ENCODE data around the gene RXRA. TPM values are rescaled to one million over a fixed set of nuclear protein-coding genes. Genes with fewer than 3 reads are reported as not detected.

Gene RXRA
- total and polyA plus RNA-seq, 2 of the 13 experiments (the other 11 are each of a cell fraction or from before 2014, with no cell fraction given): 18.9 to 29.2 TPM

DNA sequence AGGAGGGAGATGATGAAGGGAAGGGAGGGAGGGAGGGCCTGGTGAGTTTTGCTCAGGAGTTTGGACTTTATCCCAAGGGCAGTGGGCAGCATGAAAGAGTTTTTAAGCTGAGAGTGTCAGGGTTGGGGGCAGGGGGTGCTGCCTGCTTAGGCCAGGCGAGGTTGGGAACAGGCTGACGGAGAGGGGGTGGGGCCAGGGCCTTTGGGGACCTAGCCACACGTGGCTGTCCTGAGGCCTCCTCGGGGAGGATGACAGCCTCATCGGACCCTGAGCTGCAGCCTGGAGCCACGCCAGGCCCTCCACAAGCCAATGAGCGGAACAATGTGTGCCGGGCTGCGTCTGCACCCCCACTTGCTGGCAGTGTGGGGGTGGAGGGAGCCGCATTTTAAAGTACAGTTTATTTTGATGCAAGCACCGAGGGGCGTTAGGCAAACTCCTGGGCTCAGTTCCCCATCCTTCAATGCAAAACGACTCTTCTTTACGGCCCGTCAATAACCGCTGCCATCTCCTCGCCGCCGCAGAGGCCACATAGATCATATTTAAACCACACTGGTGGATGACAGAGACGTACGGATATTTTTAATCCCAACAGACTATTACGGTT lies 5.3 kb upstream of the RXRA start (continued):
- TF ChIP-seq TP53 (CRISPR knock-in tag; conservative IDR thresholded peaks at IDR 0.05): no peak
- TF ChIP-seq MED8 (CRISPR knock-in tag; IDR thresholded peaks at IDR 0.05; ENCODE audit: insufficient replicate concordance): no peak
- TF ChIP-seq ZNF7 (CRISPR knock-in tag; IDR thresholded peaks at IDR 0.05): no peak
- TF ChIP-seq ZNF703 (CRISPR knock-in tag; IDR thresholded peaks at IDR 0.05; ENCODE audit: borderline replicate concordance): no peak
- TF ChIP-seq NR2F2 (IDR thresholded peaks at IDR 0.05; ENCODE audit: borderline replicate concordance, low read depth): no peak
- no peak for TF ChIP-seq ZNF510 (CRISPR knock-in tag; IDR thresholded peaks at IDR 0.05; ENCODE audit: low read depth)
- TF ChIP-seq RBFOX2 (IDR thresholded peaks at IDR 0.05; ENCODE audit: low read depth, low read length): no peak
- TF ChIP-seq, protein P1, sequence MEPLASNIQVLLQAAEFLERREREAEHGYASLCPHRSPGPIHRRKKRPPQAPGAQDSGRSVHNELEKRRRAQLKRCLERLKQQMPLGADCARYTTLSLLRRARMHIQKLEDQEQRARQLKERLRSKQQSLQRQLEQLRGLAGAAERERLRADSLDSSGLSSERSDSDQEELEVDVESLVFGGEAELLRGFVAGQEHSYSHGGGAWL (CRISPR knock-in tag; IDR thresholded peaks at IDR 0.05): peak; percentile 49; the same call in 1 of the 2 replicates
- TF ChIP-seq, protein P2, sequence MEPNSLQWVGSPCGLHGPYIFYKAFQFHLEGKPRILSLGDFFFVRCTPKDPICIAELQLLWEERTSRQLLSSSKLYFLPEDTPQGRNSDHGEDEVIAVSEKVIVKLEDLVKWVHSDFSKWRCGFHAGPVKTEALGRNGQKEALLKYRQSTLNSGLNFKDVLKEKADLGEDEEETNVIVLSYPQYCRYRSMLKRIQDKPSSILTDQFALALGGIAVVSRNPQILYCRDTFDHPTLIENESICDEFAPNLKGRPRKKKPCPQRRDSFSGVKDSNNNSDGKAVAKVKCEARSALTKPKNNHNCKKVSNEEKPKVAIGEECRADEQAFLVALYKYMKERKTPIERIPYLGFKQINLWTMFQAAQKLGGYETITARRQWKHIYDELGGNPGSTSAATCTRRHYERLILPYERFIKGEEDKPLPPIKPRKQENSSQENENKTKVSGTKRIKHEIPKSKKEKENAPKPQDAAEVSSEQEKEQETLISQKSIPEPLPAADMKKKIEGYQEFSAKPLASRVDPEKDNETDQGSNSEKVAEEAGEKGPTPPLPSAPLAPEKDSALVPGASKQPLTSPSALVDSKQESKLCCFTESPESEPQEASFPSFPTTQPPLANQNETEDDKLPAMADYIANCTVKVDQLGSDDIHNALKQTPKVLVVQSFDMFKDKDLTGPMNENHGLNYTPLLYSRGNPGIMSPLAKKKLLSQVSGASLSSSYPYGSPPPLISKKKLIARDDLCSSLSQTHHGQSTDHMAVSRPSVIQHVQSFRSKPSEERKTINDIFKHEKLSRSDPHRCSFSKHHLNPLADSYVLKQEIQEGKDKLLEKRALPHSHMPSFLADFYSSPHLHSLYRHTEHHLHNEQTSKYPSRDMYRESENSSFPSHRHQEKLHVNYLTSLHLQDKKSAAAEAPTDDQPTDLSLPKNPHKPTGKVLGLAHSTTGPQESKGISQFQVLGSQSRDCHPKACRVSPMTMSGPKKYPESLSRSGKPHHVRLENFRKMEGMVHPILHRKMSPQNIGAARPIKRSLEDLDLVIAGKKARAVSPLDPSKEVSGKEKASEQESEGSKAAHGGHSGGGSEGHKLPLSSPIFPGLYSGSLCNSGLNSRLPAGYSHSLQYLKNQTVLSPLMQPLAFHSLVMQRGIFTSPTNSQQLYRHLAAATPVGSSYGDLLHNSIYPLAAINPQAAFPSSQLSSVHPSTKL (CRISPR knock-in tag; IDR thresholded peaks at IDR 0.05): peak; percentile 51
- TF ChIP-seq, protein P3, sequence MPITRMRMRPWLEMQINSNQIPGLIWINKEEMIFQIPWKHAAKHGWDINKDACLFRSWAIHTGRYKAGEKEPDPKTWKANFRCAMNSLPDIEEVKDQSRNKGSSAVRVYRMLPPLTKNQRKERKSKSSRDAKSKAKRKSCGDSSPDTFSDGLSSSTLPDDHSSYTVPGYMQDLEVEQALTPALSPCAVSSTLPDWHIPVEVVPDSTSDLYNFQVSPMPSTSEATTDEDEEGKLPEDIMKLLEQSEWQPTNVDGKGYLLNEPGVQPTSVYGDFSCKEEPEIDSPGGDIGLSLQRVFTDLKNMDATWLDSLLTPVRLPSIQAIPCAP (CRISPR knock-in tag; IDR thresholded peaks at IDR 0.05; ENCODE audit: low read depth): no peak
- no peak for TF ChIP-seq RFX3 (CRISPR knock-in tag; IDR thresholded peaks at IDR 0.05)
- no peak; the same call in 1 of the 2 replicates for TF ChIP-seq ZNF124 (CRISPR knock-in tag; IDR thresholded peaks at IDR 0.05)
- TF ChIP-seq ZNF660 (CRISPR knock-in tag; IDR thresholded peaks at IDR 0.05; ENCODE audit: borderline replicate concordance, low read depth): no peak
- peak; percentile 30; the same call in 1 of the 2 replicates for TF ChIP-seq FOSL2 (CRISPR knock-in tag; IDR thresholded peaks at IDR 0.05)
- TF ChIP-seq RORA (CRISPR knock-in tag; IDR thresholded peaks at IDR 0.05): no peak
- TF ChIP-seq ZNF557 (CRISPR knock-in tag; IDR thresholded peaks at IDR 0.05): no peak
- TF ChIP-seq NCOA1 (CRISPR knock-in tag; IDR thresholded peaks at IDR 0.05): no peak
- no peak for TF ChIP-seq ZNF10 (CRISPR knock-in tag; IDR thresholded peaks at IDR 0.05; ENCODE audit: borderline replicate concordance, low read depth)
- no peak for TF ChIP-seq SMARCC2 (IDR thresholded peaks at IDR 0.05)
- TF ChIP-seq, protein P4, sequence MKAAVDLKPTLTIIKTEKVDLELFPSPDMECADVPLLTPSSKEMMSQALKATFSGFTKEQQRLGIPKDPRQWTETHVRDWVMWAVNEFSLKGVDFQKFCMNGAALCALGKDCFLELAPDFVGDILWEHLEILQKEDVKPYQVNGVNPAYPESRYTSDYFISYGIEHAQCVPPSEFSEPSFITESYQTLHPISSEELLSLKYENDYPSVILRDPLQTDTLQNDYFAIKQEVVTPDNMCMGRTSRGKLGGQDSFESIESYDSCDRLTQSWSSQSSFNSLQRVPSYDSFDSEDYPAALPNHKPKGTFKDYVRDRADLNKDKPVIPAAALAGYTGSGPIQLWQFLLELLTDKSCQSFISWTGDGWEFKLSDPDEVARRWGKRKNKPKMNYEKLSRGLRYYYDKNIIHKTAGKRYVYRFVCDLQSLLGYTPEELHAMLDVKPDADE (CRISPR knock-in tag; IDR thresholded peaks at IDR 0.05): no peak
- peak; percentile 49; the same call in 1 of the 2 replicates for TF ChIP-seq KDM6A (CRISPR knock-in tag; IDR thresholded peaks at IDR 0.05; ENCODE audit: low read depth)
- TF ChIP-seq KLF12 (CRISPR knock-in tag; IDR thresholded peaks at IDR 0.05; ENCODE audit: borderline replicate concordance): no peak
- no peak for TF ChIP-seq HMG20A (CRISPR knock-in tag; IDR thresholded peaks at IDR 0.05; ENCODE audit: borderline replicate concordance)
- no peak for TF ChIP-seq NR2F6 (IDR thresholded peaks at IDR 0.05)
- peak; percentile 70 for TF ChIP-seq NR2F6 (CRISPR knock-in tag; IDR thresholded peaks at IDR 0.05)
- no peak for TF ChIP-seq NFE2L2 (IDR thresholded peaks at IDR 0.05; ENCODE audit: low read length)
- TF ChIP-seq NCOA2 (CRISPR knock-in tag; IDR thresholded peaks at IDR 0.05): peak; percentile 30; the same call in 1 of the 2 replicates
- TF ChIP-seq ZNF543 (CRISPR knock-in tag; IDR thresholded peaks at IDR 0.05): no peak
